HCT116 (cell line): ENCODE data around the gene CHST10.

Source experiments
- CEBPB ChIP-seq: IDR thresholded peaks from 2 replicates; pipeline ENCODE4 v1.6.1; 2012; ENCODE audit warnings: low read depth
- EGR1 ChIP-seq: IDR thresholded peaks from 2 replicates; pipeline ENCODE4 v1.6.1; 2012; ENCODE audit warnings: low read depth
- EZH2 ChIP-seq: fragments of 200-600 bp; sonication (generic); IDR thresholded peaks from 2 replicates; pipeline ENCODE4 v1.6.1; 2017; ENCODE audit warnings: antibody characterized with exemption, mixed run types
- JUND ChIP-seq: IDR thresholded peaks from 2 replicates; pipeline ENCODE4 v1.6.1; 2012
- POLR2A ChIP-seq: IDR thresholded peaks from 2 replicates; pipeline ENCODE4 v1.7.0; 2011; ENCODE audit warnings: borderline replicate concordance; ENCODE audit not compliant: insufficient read depth, insufficient read length; ENCODE audit errors: extremely low read depth
- POLR2AphosphoS5 ChIP-seq: IDR thresholded peaks from 2 replicates; pipeline ENCODE4 v1.6.1; 2011; ENCODE audit warnings: mild to moderate bottlenecking, low read depth, low read length, moderate library complexity
- REST ChIP-seq: IDR thresholded peaks from 2 replicates; pipeline ENCODE4 v1.6.1; 2012; ENCODE audit warnings: low read depth
- SRF ChIP-seq: IDR thresholded peaks from 2 replicates; pipeline ENCODE4 v1.6.1; 2012; ENCODE audit warnings: low read depth
- TCF7L2 ChIP-seq: IDR thresholded peaks from 2 replicates; pipeline ENCODE4 v1.7.0; 2011; ENCODE audit warnings: borderline replicate concordance, inconsistent platforms; ENCODE audit not compliant: insufficient read depth, insufficient read length; ENCODE audit errors: extremely low read depth
- YY1 ChIP-seq: IDR thresholded peaks from 2 replicates; pipeline ENCODE4 v1.6.1; 2011; ENCODE audit warnings: low read length, low read depth, moderate library complexity, mild to moderate bottlenecking; ENCODE audit not compliant: insufficient replicate concordance; ENCODE audit errors: extremely low read depth
- ZBTB33 ChIP-seq: IDR thresholded peaks from 2 replicates; pipeline ENCODE4 v1.6.1; 2011; ENCODE audit warnings: mild to moderate bottlenecking, low read length, moderate library complexity; ENCODE audit not compliant: insufficient replicate concordance; ENCODE audit errors: extremely low read depth
- ZFX ChIP-seq: fragments of 450-650 bp; IDR thresholded peaks from 2 replicates; pipeline ENCODE4 v1.6.1; 2017
- ZNF274 ChIP-seq: fragments of 200-500 bp; sonication (Bioruptor generic); IDR thresholded peaks from 2 replicates; pipeline ENCODE4 v1.6.1; 2014; ENCODE audit warnings: mild to moderate bottlenecking, low read depth, low read length, inconsistent platforms
- TF ChIP-seq, protein P1 (sequence below), 3 experiments: fragments of 200-600 bp in 1 of 3; sonication (generic) in 1 of 3; IDR thresholded peaks in 2 of 3; conservative IDR thresholded peaks in 1 of 3; 2 replicates each; pipeline ENCODE4 v1.5.1; 2012 to 2017; ENCODE audit warnings: low read depth in 2 of 3, low read length in 2 of 3, antibody characterized with exemption in 1 of 3, borderline replicate concordance in 1 of 3, control low read depth in 1 of 3, mild to moderate bottlenecking in 1 of 3, mixed read lengths in 1 of 3, mixed run types in 1 of 3, moderate library complexity in 1 of 3; ENCODE audit not compliant: insufficient read depth in 1 of 3

- no peak for TF ChIP-seq POLR2A
- no peak for TF ChIP-seq ZBTB33
- no peak for TF ChIP-seq YY1
- TF ChIP-seq, protein P1, sequence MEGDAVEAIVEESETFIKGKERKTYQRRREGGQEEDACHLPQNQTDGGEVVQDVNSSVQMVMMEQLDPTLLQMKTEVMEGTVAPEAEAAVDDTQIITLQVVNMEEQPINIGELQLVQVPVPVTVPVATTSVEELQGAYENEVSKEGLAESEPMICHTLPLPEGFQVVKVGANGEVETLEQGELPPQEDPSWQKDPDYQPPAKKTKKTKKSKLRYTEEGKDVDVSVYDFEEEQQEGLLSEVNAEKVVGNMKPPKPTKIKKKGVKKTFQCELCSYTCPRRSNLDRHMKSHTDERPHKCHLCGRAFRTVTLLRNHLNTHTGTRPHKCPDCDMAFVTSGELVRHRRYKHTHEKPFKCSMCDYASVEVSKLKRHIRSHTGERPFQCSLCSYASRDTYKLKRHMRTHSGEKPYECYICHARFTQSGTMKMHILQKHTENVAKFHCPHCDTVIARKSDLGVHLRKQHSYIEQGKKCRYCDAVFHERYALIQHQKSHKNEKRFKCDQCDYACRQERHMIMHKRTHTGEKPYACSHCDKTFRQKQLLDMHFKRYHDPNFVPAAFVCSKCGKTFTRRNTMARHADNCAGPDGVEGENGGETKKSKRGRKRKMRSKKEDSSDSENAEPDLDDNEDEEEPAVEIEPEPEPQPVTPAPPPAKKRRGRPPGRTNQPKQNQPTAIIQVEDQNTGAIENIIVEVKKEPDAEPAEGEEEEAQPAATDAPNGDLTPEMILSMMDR (IDR thresholded peaks at IDR 0.05 in 2 of 3, conservative IDR thresholded peaks at IDR 0.05 in 1 of 3; ENCODE audit: borderline replicate concordance in 1 of 3, insufficient read depth in 1 of 3, low read depth in 2 of 3, low read length in 2 of 3) = no peak
- TF ChIP-seq TCF7L2 = no peak
- no peak for TF ChIP-seq REST
- no peak for TF ChIP-seq JUND
- TF ChIP-seq ZNF274 = no peak
- no peak for TF ChIP-seq ZFX
- TF ChIP-seq EGR1 = no peak
- TF ChIP-seq SRF = no peak
- TF ChIP-seq EZH2 = no peak
- no peak for TF ChIP-seq CEBPB
- TF ChIP-seq POLR2AphosphoS5 = no peak
Measured at GRCh38 chr2:100425573-100426383, 8.3 kb upstream of the CHST10 start.
